Stromal cell of bone marrow (primary cell): ENCODE data around the gene CA10.

Experiments
- DNase-seq: peaks from one replicate; pipeline ENCODE4 v3.0.0-alpha.2; 2012; ENCODE audit warnings: low read depth

The CA10 gene

GRCh38 chr17:51674579-51675255 is 483.8 kb downstream of the CA10 start:
- no peak for DNase-seq

DNA sequence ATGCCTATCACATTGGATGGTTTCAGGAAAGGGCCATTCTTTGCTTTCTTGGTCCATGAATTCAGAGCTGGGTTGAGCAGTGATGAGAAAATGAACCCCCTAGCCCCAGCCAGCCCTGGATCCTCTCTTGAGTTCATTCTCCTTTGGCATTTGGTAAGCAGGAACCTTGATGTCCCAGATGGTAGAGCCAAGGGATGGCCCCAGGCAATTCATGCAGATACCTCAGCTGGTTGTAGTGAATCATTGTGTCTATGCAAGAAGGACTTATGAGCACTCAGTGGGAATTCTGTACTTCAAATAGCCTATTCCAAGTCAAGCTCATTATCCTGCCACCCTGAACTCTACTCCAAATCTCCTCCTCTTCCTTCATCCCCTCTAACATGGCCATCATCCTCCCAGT is 485.4 kb downstream of the CA10 start:
- no peak for DNase-seq

DNA sequence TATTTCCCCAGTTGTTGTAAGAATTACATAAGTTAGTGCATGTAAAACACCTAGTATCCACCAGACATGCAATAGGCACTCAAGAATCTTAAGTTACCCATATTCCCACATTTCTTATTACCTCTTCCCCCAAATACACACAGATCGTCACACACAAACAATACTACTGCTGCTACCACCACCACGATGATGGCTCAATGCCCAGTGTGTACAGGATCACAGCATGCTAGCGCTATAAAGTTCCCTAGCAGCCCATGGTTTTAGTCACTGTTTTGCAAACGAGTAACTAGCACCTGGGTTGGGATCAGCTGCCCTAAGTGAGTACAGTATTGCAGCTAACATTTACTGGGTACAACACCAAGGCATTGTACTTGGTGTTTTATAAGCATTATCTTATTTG is 486.4 kb downstream of the CA10 start:
- DNase-seq: no peak

DNA sequence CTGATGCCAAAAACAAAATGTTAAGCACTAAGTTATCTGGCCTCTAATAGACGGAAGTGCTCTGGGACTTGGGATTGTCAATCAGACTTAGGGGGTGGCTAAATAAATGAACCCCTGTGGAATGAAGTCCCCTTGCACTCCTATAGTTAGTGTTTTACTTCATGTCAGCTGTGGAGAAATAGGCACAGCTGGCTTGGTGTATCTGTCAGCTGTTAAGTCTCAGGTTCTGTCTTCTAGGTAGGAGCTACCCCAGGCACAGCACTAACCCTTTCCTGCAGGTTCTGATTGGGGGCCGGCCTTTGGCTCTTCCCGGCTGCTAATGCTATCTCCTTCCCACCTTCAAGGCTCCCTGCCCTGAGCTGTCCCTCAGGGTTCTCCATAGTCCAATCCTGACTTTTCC is 487.6 kb downstream of the CA10 start:
- DNase-seq: no peak

GRCh38 chr17:51668963-51669246 is 489.6 kb downstream of the CA10 start:
- DNase-seq: no peak

DNA sequence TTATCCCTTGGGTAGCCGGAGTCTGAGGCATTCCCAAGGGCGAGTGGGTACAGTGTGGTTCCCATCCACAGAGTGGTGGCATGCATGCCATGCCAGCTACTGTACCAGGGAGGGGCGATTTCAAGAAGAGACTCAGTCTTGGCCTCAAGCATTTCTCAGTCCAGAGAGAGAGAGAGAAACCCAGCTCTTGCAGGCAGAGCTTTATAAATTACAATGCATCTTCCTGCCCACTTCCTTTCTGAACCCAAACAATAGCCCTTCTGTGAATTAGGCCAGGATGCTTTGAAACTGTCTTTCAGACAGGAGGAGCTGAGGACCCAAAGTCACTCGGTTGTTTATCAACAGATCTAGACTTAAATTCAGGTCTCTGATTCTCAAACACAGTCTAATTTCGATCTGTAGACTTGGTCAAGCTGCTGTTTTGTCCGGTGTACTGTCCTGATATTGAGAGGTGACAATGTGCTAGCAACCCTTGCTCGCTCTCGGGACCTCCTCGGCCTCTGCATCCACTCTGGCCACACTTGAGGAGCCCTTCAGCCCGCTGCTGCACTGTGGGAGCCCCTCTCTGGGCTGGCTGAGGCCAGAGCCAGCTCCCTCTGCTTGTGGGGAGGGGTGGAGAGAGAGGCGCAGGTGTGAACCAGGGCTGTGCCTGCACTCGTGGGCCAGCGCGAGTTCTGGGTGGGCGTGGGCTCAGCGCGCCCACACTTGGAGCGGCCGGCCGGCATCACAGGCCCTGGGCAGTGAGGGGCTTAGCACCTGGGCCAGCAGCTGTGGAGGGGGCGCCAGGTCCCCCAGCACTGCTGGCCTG is 490.2 kb downstream of the CA10 start:
- no peak for DNase-seq

DNA sequence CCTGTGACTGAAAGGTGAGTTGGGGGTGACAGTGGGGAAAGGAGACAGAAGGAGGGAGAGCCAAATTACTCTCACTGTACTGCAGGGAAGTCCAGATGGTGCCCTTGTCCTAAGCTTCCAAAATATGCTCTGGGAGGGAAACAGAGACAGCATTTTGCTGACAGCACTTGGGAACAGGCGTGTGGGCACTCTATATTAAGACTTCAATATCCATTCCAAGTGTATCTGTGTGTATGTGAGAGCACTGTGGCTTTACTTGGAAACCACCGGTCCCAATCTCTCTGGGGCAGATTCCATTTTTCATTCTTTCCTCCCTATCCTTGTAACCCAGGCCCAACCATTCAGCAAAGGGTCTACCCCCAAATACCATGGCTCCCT is 490.8 kb downstream of the CA10 start:
- no peak for DNase-seq

DNA sequence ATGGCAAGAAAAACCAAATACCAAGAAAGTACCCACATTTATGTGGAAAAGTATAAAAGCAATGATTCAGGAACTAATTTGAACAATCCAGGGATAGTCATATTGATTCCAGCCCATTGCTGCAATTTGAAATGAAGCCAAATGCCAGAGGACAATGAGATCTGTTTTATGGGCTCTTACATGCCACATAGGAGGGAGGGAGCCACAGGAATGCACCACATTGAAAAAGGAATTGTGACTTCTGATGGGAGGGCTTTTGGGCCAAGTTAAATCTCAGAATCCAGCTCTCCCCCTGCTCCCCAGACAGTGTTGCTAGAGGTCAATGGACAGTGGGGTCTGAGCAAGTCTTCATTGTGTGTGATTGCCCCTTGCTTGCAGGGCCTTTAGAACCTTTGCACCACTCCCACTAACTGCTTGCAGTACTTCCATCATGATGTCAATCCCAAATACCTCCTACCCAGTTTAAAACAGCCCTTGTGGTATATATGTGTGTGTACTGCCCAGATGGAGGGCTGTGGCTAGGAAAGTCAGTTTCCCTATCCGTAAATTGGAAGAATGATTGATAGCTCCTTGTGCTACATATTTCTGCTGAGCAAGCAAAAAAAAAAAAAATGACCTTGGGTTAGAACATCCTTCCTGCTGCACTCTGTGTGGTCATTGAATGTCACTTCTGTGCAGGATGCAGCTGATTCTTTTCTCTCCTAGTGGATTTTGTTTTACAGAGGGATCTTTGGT is 491.4 kb downstream of the CA10 start:
- no peak for DNase-seq

DNA sequence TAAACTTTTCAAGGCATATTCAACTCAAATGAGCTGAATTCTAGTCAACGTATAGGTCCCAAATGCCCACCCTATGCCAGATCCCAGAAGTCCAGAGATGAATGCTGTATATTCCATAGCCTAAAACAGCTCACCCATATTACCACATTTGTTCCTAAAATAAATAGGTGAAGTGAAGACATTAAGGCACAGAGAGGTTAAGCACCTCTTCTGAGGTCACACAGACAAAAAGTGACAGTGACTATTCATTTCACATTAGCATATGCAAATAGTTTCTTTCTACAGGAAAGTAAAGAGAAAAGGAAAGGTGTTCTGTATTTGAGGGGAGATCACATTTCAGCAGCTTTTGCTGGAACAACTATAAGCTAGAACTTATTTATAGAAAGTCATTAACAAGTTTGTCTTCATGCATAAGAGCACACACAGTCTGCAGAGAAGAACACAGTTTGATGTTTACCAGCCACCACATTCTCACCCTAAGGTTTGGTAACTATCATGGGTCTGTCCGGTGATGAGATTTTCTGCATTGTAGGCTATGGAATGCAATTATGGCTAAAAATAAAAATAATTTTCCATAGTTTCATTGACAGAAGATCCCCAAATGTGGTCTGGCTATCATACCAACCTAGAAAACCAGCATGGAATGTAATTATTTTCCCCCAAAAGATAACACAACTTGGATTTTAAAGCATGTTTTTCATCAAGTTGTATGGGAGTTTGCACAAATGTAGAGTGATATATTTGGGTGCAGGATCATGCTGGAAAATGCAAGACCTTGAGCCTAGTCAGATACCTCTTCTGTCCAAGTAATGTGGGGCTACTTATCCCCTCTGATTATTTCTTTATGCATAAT is 496.1 kb downstream of the CA10 start:
- no peak for DNase-seq

DNA sequence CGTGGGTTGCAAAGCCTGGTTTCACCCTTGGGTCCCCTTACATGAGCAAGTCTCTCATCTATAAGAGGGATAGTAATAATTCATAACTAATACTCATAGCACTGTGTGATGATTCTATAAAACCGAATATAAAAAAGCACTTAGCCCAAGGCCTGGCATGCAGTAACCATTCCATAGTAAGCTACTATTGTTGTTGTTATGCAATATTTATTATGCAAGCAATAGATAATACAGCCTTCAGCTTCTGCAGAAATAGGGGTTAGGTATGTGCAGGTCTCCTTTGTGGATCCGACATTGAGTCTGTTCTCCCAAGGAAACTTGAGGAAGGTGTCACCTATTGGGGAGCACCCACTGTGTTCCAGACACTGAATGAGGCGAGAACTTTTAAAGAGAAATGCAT is 497.1 kb downstream of the CA10 start:
- no peak for DNase-seq

- no peak for DNase-seq
Measured at GRCh38 chr17:51660266-51660665, 498.2 kb downstream of the CA10 start.

DNA sequence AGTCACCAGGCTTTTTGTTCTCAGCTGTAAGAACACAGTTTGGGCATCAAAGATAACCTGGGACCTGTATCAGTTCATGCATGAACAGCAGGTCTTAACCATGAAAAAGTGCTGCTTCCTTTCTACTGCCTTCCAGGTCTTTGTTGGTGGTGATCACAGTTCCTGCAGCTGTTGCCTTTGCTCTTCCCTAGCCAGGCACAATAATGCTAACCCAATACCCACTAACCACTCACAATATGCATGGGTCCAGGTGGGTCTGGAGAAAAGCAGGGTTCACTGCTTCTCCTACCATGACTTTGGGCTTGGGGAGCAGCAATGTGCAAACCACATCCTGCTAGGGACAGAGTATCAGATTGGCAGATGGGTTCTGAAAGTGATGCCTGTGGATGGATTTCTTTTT is 501.3 kb downstream of the CA10 start:
- DNase-seq: no peak

GRCh38 chr17:51653878-51654277 is 504.6 kb downstream of the CA10 start:
- no peak for DNase-seq

DNA sequence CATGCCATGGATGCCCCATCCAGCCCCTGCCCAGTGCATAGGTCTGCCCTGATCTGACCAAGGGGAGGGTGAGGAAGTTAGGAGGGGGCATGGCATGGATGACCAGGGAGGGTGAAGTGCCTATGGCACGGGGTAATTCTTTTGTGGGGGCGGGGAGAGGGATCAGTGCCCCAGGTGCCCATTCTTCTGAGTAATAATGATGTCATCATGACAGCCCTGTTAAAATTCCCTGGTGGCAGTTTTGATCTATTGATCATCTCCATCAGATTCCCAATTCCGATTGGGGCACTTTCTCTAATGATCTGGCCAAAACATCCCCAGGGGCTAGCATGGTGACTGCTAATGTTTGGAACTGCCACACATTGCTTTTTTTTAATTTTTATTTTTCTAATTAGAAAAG is 506.0 kb downstream of the CA10 start:
- no peak for DNase-seq

- no peak for DNase-seq
Measured at GRCh38 chr17:51651513-51652298, 506.8 kb downstream of the CA10 start.

DNA sequence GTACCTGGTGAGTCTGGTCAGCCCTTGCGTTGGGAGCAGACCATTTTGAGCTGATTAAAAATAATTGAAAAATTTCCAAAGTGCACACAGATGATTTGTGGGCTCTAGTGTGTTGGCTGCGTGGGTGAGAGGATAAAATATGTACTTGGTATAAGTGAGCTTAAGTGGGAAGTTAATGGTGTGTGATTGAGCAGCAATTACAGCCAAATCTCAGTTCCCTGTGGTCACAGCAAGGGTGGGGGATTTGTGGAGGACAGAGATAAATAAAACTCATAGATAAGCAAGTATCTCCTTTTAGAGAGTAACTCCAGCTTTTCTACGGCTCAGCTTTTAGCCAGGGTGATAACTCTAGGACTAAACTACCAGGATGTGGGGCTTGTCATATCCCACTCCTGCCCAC is 507.7 kb downstream of the CA10 start:
- DNase-seq: no peak

GRCh38 chr17:51650202-51650601 is 508.3 kb downstream of the CA10 start:
- DNase-seq: no peak

- no peak for DNase-seq
Measured at GRCh38 chr17:51647826-51648225, 510.7 kb downstream of the CA10 start.

DNA sequence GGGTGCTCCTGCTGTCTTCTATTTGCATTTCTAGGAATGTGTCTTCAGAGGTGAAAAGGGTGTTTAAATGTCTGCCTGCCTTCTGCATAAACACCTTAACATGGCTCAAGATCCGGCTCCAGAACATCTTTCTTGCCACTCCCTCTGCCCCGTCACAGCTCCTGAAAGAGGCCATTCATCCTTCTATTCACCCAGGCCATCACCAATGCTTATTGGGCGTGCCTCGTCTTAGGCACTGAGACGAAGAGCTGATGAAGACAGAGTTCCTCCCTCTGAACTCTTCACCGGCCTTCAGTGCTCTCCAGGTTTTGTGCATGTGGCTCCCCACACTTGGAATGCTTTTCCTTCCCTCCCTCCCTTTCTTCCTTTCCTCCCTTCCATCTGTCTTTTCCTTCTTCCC is 511.4 kb downstream of the CA10 start:
- DNase-seq: no peak

DNA sequence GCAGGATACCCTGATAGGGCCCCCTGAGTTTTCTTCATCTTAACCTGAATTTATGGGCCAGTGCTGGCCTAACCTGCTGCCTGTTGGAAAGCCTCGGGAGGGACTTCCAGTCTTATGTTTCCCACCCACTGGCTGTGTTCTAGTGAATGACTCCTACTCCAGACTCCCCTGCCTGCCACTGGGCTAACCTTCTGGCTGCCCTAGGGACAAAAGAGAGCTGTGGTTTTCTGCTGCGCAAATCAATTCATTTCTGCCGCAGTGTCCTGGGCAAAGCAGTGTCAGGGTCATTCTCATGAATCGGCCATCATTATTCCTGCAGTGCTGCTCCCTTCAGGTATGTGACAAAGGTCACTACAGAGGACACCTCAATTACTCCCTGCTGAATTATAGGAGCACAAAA is 512.0 kb downstream of the CA10 start:
- DNase-seq: no peak

DNA sequence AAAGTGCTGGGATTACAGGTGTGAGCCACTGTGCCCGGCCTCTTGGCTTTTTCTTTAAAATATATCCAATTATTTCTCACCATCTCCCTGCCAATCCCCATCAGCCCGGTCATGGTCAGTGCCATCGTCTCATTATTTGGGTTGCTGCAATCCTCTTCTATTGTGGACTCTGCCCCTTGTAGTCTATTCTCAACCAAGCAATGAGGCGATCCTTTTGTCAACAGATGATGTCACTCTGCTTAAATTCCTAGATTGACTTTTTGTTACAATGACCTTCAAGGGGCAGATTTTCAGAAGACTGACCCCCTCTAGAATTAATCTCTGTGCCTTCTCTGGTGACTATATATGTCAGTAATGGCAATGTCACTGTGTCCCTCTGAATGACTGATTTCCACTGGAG is 513.5 kb downstream of the CA10 start:
- no peak for DNase-seq
